Mesodermal cell (in vitro differentiated cells): ENCODE results near the gene C1orf21.
A peak's percentile ranks its signal among the peaks of the same experiment; 100 is the strongest.

Source experiments
- H3K27ac ChIP-seq: 2 replicates; pipeline ENCODE4 v1.7.0; 2013; ENCODE audit warnings: mild to moderate bottlenecking, low read depth, low read length, moderate library complexity; ENCODE audit not compliant: severe bottlenecking
- H3K36me3 ChIP-seq: 2 replicates; pipeline ENCODE4 v1.7.1; 2013; ENCODE audit warnings: mild to moderate bottlenecking, low read length, moderate library complexity; ENCODE audit not compliant: control insufficient read depth, insufficient read depth
- H3K4me1 ChIP-seq: one replicate; pipeline ENCODE4 v1.7.1; 2013; ENCODE audit warnings: mild to moderate bottlenecking, low read length; ENCODE audit not compliant: insufficient read depth, control insufficient read depth, poor library complexity, severe bottlenecking
- H3K4me3 ChIP-seq: 2 replicates; pipeline ENCODE4 v1.7.0; 2013; ENCODE audit warnings: low read length, control low read depth, mild to moderate bottlenecking; ENCODE audit not compliant: insufficient read depth, poor library complexity, severe bottlenecking; ENCODE audit errors: extremely low read depth
- H3K9me3 ChIP-seq: 2 replicates; pipeline ENCODE4 v1.7.1; 2013; ENCODE audit warnings: mild to moderate bottlenecking, low read length, moderate library complexity; ENCODE audit not compliant: control insufficient read depth
- WGBS, 2 experiments: methylation state at CpG; one replicate each; pipeline ENCODE4 v1.1.5; 2013; ENCODE audit warnings: missing lambda C conversion rate in 2 of 2; ENCODE audit not compliant: insufficient coverage in 2 of 2; 5-methylcytosine and 5-hydroxymethylcytosine counted together

The C1orf21 gene

GRCh38 chr1:184568148-184568547, 181.3 kb downstream of the C1orf21 start:
- no peak overlapping the region for H3K27ac ChIP-seq
- H3K4me3 ChIP-seq: no peak overlapping the region
- WGBS, 2 experiments: 100% methylated on average over 1 of the region's 2 CpGs
- no peaks in the 10 kb centered on the region for H3K36me3 ChIP-seq
- H3K4me1 ChIP-seq: peaks cover 9% of the 10 kb centered on the region
- no peaks in the 10 kb centered on the region for H3K9me3 ChIP-seq

GRCh38 chr1:184569106-184569505, 182.3 kb downstream of the C1orf21 start:
- Histone ChIP-seq H3K36me3 (no peaks in the 10 kb centered on the region), H3K4me3 (no peak overlapping the region), H3K4me1 (peaks cover 9% of the 10 kb centered on the region), H3K27ac (no peak overlapping the region), H3K9me3 (no peaks in the 10 kb centered on the region)
- WGBS, 2 experiments: 100% methylated on average over 1 to 2 of the region's 4 CpGs

GRCh38 chr1:184574588-184574987, 187.8 kb downstream of the C1orf21 start:
- Histone ChIP-seq H3K9me3 (no peaks in the 10 kb centered on the region), H3K4me1 (no peaks in the 10 kb centered on the region), H3K4me3 (no peak overlapping the region), H3K27ac (peak overlapping the region; percentile 19), H3K36me3 (no peaks in the 10 kb centered on the region)
- WGBS, 2 experiments: 31 to 37% methylated on average over 2 of the region's 8 CpGs

- H3K4me3 ChIP-seq: no peak overlapping the region
- H3K36me3 ChIP-seq: no peaks in the 10 kb centered on the region
- H3K27ac ChIP-seq: no peak overlapping the region
- no peaks in the 10 kb centered on the region for H3K4me1 ChIP-seq
- H3K9me3 ChIP-seq: no peaks in the 10 kb centered on the region
- WGBS, 2 experiments: 93 to 94% methylated on average over 3 to 5 of the region's 6 CpGs
These were observed 190.0 kb downstream of the C1orf21 start for GRCh38 chr1:184576822-184577221.

GRCh38 chr1:184577319-184577718, 190.5 kb downstream of the C1orf21 start:
- Histone ChIP-seq H3K36me3 (no peaks in the 10 kb centered on the region), H3K4me1 (no peaks in the 10 kb centered on the region), H3K27ac (no peak overlapping the region), H3K9me3 (no peaks in the 10 kb centered on the region), H3K4me3 (no peak overlapping the region)
- WGBS, 2 experiments: 96 to 98% methylated on average over 6 of the region's 6 CpGs

GRCh38 chr1:184582411-184582810, 195.6 kb downstream of the C1orf21 start:
- H3K4me3 ChIP-seq: no peak overlapping the region
- no peaks in the 10 kb centered on the region for H3K4me1 ChIP-seq
- 90 to 93% methylated on average over 2 of the region's 2 CpGs for WGBS, 2 experiments
- no peak overlapping the region for H3K27ac ChIP-seq
- no peaks in the 10 kb centered on the region for H3K9me3 ChIP-seq
- H3K36me3 ChIP-seq: no peaks in the 10 kb centered on the region

- no peaks in the 10 kb centered on the region for H3K9me3 ChIP-seq
- no peaks in the 10 kb centered on the region for H3K4me1 ChIP-seq
- H3K4me3 ChIP-seq: no peak overlapping the region
- no peaks in the 10 kb centered on the region for H3K36me3 ChIP-seq
- H3K27ac ChIP-seq: no peak overlapping the region
- 68 to 76% methylated on average over 4 of the region's 5 CpGs for WGBS, 2 experiments
These were observed 197.0 kb downstream of the C1orf21 start for GRCh38 chr1:184583849-184584248.

GRCh38 chr1:184588701-184589100, 201.9 kb downstream of the C1orf21 start:
- no peaks in the 10 kb centered on the region for H3K4me1 ChIP-seq
- H3K9me3 ChIP-seq: no peaks in the 10 kb centered on the region
- no peak overlapping the region for H3K4me3 ChIP-seq
- no peaks in the 10 kb centered on the region for H3K36me3 ChIP-seq
- H3K27ac ChIP-seq: no peak overlapping the region
- WGBS, 2 experiments: 88% methylated on average over 3 of the region's 3 CpGs; no CpG with 5 or more reads in 1 of the 2 experiments

- H3K4me3 ChIP-seq: no peak overlapping the region
- 80 to 86% methylated on average over 1 to 2 of the region's 5 CpGs for WGBS, 2 experiments
- no peaks in the 10 kb centered on the region for H3K36me3 ChIP-seq
- H3K27ac ChIP-seq: no peak overlapping the region
- no peaks in the 10 kb centered on the region for H3K9me3 ChIP-seq
- no peaks in the 10 kb centered on the region for H3K4me1 ChIP-seq
These were observed 203.4 kb downstream of the C1orf21 start for GRCh38 chr1:184590163-184590750.

- H3K4me1 ChIP-seq: no peaks in the 10 kb centered on the region
- WGBS, 2 experiments: 94% methylated on average over 3 of the region's 4 CpGs; no CpG with 5 or more reads in 1 of the 2 experiments
- no peak overlapping the region for H3K27ac ChIP-seq
- no peaks in the 10 kb centered on the region for H3K9me3 ChIP-seq
- no peak overlapping the region for H3K4me3 ChIP-seq
- no peaks in the 10 kb centered on the region for H3K36me3 ChIP-seq
These were observed 206.8 kb downstream of the C1orf21 start for GRCh38 chr1:184593597-184593996.

- Histone ChIP-seq H3K27ac (no peak overlapping the region), H3K9me3 (no peaks in the 10 kb centered on the region), H3K4me1 (no peaks in the 10 kb centered on the region), H3K36me3 (no peaks in the 10 kb centered on the region), H3K4me3 (no peak overlapping the region)
- WGBS, 2 experiments: 97 to 98% methylated on average over 5 to 6 of the region's 7 CpGs
These were observed 208.8 kb downstream of the C1orf21 start for GRCh38 chr1:184595596-184595995.
